ENCODE measurements around the gene ALDH1A2.

Gene ALDH1A2

GRCh38 chr15:57947282-57947681, 118.2 kb downstream of the ALDH1A2 start:
- ATAC-seq (ENCODE audit: low read depth) (no peak), DNase-seq (ENCODE audit: low spot score) (no peak)
- no peak for TF ChIP-seq CTCF (IDR thresholded peaks at IDR 0.05; ENCODE audit: poor library complexity, severe bottlenecking)
- Histone ChIP-seq H3K4me3 (ENCODE audit: severe bottlenecking) (no peak overlapping the region), H3K27me3 (ENCODE audit: insufficient read depth, poor library complexity, severe bottlenecking) (no peaks in the 10 kb centered on the region), H3K9me3 (ENCODE audit: severe bottlenecking) (no peaks in the 10 kb centered on the region), H3K27ac (ENCODE audit: poor library complexity, severe bottlenecking) (no peak overlapping the region), H3K36me3 (ENCODE audit: low read depth) (no peaks in the 10 kb centered on the region), H3K4me1 (ENCODE audit: insufficient read depth, poor library complexity, severe bottlenecking) (no peaks in the 10 kb centered on the region)

GRCh38 chr15:57946491-57947048, 118.9 kb downstream of the ALDH1A2 start:
- DNase-seq (ENCODE audit: low spot score) (no peak), ATAC-seq (ENCODE audit: low read depth) (no peak)
- no peaks in the 10 kb centered on the region for H3K27me3 ChIP-seq (ENCODE audit: insufficient read depth, poor library complexity, severe bottlenecking)
- H3K9me3 ChIP-seq (ENCODE audit: severe bottlenecking): no peaks in the 10 kb centered on the region
- no peak for TF ChIP-seq CTCF (IDR thresholded peaks at IDR 0.05; ENCODE audit: poor library complexity, severe bottlenecking)
- no peak overlapping the region for H3K27ac ChIP-seq (ENCODE audit: poor library complexity, severe bottlenecking)
- H3K4me1 ChIP-seq (ENCODE audit: insufficient read depth, poor library complexity, severe bottlenecking): no peaks in the 10 kb centered on the region
- no peak overlapping the region for H3K4me3 ChIP-seq (ENCODE audit: severe bottlenecking)
- H3K36me3 ChIP-seq (ENCODE audit: low read depth): no peaks in the 10 kb centered on the region

GRCh38 chr15:57945616-57946015, 119.9 kb downstream of the ALDH1A2 start:
- DNase-seq (ENCODE audit: low spot score): no peak
- Histone ChIP-seq H3K27me3 (ENCODE audit: insufficient read depth, poor library complexity, severe bottlenecking) (no peaks in the 10 kb centered on the region), H3K36me3 (ENCODE audit: low read depth) (no peaks in the 10 kb centered on the region), H3K27ac (ENCODE audit: poor library complexity, severe bottlenecking) (no peak overlapping the region), H3K4me3 (ENCODE audit: severe bottlenecking) (no peak overlapping the region), H3K9me3 (ENCODE audit: severe bottlenecking) (no peaks in the 10 kb centered on the region), H3K4me1 (ENCODE audit: insufficient read depth, poor library complexity, severe bottlenecking) (no peaks in the 10 kb centered on the region)
- no peak for ATAC-seq (ENCODE audit: low read depth)
- no peak for TF ChIP-seq CTCF (IDR thresholded peaks at IDR 0.05; ENCODE audit: poor library complexity, severe bottlenecking)

DNA sequence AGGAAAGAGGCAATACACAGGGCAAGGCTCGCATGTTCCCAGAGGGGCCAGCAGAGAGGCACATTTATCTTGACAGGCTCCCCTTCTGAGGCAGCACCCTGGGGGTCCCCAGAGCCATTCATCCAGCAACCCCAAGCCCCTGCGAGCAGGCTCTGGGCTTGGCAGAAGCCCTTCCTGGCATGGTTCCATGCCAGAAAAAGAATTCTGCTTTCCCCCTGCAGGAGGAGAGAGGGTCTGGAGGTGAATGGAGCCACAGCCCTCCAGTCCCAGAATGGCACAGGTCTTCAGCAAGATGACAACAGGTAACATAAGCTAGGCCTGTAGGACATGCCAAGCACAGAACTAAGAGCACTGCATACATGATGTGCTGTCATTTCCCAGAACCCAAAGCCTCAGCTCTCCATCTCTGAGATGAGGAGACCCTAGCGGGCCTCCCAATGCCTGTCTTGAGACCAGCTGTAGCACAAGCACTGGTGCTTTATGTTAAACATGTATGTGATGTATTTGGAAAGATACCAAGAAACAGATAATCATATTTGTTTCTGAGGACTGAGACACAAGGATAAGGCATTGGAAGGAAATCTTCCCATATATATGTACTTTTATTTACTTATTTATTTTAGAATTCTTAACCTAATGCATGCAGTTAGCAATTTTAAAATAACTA, 121.6 kb downstream of the ALDH1A2 start:
- ATAC-seq (ENCODE audit: low read depth) (no peak), DNase-seq (ENCODE audit: low spot score) (no peak)
- Histone ChIP-seq H3K27me3 (ENCODE audit: insufficient read depth, poor library complexity, severe bottlenecking) (no peaks in the 10 kb centered on the region), H3K4me1 (ENCODE audit: insufficient read depth, poor library complexity, severe bottlenecking) (no peaks in the 10 kb centered on the region), H3K36me3 (ENCODE audit: low read depth) (no peaks in the 10 kb centered on the region), H3K4me3 (ENCODE audit: severe bottlenecking) (no peak overlapping the region), H3K27ac (ENCODE audit: poor library complexity, severe bottlenecking) (no peak overlapping the region), H3K9me3 (ENCODE audit: severe bottlenecking) (no peaks in the 10 kb centered on the region)
- TF ChIP-seq CTCF (IDR thresholded peaks at IDR 0.05; ENCODE audit: poor library complexity, severe bottlenecking): no peak

DNA sequence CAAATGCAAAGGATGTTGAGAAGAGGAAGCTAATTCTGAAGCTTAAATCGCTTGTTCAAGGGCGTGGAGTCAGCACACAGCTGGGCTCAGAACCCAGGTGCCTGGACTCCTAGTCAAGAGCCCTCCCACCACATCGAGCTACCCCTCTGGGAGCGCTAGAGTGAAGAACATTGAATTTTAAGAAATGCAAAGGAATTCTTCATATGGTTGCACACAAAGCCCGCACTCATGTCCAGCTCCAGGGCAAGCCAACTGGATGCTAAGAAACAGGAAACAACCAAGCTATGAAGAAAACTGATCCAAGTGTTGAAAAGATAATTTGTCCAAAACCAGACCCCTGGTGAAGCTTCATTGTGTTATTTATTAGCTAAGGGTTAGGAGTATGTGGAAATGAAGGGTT, 122.3 kb downstream of the ALDH1A2 start:
- H3K36me3 ChIP-seq (ENCODE audit: low read depth): no peaks in the 10 kb centered on the region
- DNase-seq (ENCODE audit: low spot score): no peak
- no peaks in the 10 kb centered on the region for H3K27me3 ChIP-seq (ENCODE audit: insufficient read depth, poor library complexity, severe bottlenecking)
- ATAC-seq (ENCODE audit: low read depth): no peak
- no peak overlapping the region for H3K4me3 ChIP-seq (ENCODE audit: severe bottlenecking)
- H3K27ac ChIP-seq (ENCODE audit: poor library complexity, severe bottlenecking): no peak overlapping the region
- no peaks in the 10 kb centered on the region for H3K4me1 ChIP-seq (ENCODE audit: insufficient read depth, poor library complexity, severe bottlenecking)
- no peaks in the 10 kb centered on the region for H3K9me3 ChIP-seq (ENCODE audit: severe bottlenecking)
- TF ChIP-seq CTCF (IDR thresholded peaks at IDR 0.05; ENCODE audit: poor library complexity, severe bottlenecking): no peak
